AG04449 (cell line): ENCODE measurements around the gene CCDC6.

Experiments
- CTCF ChIA-PET: fragments of 350-600 bp; formaldehyde crosslinking; extraction: SDS; loops from one replicate; lab custom pipeline; 2021; ENCODE audit warnings: antibody characterized with exemption; lab: Yijun Ruan, JAX
- POLR2A ChIA-PET: fragments of 400-600, 350-600 bp; formaldehyde crosslinking; extraction: SDS; loops from one replicate; lab custom pipeline; 2020; ENCODE audit warnings: antibody characterized with exemption, inconsistent platforms; lab: Yijun Ruan, JAX
- DNase-seq: peaks from one replicate; pipeline ENCODE4 v3.0.0-alpha.2; 2010; ENCODE audit warnings: low read depth, low spot score
- H3K4me3 ChIP-seq: 2 replicates; pipeline ENCODE4 v1.5.1; 2011; ENCODE audit warnings: low read depth, mild to moderate bottlenecking, control low read depth, low read length
- CTCF ChIP-seq: IDR thresholded peaks from one replicate; pipeline ENCODE4 v1.5.1; 2011; ENCODE audit warnings: mild to moderate bottlenecking, moderate library complexity, low read length, control low read depth, inconsistent platforms; ENCODE audit not compliant: insufficient read depth; ENCODE audit errors: missing control alignments

Gene CCDC6

DNA sequence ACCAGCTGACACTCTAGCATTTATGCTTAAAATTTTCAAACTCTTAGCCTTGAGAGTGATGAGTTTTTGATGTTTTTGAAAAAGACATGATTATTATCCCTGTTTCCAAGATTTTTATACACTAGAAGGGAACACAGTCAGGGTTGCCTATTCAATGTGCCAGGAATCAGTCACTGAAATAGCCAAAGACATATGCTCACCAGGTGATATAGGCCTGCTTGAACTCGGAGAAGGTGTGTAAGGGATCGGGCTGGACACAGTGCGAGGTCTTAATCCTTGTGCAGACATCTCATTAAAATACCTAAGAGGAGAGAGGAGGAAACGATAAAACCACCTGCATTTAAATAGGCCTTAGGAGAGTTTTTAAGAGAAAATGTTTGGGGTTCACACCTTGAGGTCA lies 102.1 kb downstream of the CCDC6 start:
- TF ChIP-seq CTCF: no peak
- ChIA-PET CTCF (interaction anchor here (0.9 kb wide), 1 partner anchor 13 kb away, joined by 3 read pairs; no protein-coding TSS in a partner anchor), POLR2A (no interaction called here)
- DNase-seq: no peak
- H3K4me3 ChIP-seq: no peak overlapping the region

DNA sequence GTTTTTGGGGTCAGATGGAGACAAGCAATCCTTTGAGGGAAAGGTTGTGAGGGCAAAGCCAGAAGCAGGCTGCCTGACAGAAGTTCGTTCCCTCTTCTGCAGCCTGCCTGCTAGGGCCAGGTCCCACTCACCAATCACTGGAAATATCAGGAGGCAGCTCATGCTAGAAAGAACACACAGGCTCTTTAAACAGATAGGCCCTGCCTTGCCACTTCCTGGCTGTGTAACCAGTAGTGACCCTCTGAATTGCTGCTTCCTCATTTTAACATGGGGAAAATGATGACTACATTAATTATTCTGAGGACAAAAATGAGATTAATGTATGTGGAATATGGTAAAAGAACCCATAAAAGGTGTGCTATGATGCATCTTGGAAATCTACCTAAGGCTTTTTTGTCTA lies 102.6 kb downstream of the CCDC6 start:
- no peak for DNase-seq
- ChIA-PET CTCF (interaction anchor here (0.9 kb wide), 1 partner anchor 14 kb away, joined by 3 read pairs; no protein-coding TSS in a partner anchor), POLR2A (no interaction called here)
- TF ChIP-seq CTCF: no peak
- H3K4me3 ChIP-seq: no peak overlapping the region

DNA sequence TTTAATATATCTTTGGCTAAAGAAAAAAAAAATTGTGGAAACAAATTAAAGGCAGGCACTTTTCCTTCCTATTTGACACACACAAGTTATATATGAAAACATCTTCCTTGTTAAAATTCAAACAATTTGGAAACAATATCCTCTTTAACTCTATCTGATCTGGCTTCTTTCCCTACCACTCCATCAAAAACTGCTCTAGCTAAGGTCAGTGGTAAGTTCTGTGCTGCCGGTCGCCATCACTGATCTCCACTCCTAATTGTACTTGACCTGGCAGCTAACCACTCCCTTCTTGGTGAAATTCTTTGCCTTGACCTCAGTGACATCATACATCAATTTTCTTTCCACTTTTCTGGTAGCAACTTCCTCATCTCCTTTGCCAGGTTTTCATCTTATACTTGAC lies 105.2 kb downstream of the CCDC6 start:
- H3K4me3 ChIP-seq: no peak overlapping the region
- DNase-seq: no peak
- CTCF ChIA-PET: interaction anchor here (1.1 to 1.5 kb wide), 2 partner anchors 30 to 178 kb away, joined by 3 read pairs; no protein-coding TSS in a partner anchor
- TF ChIP-seq CTCF: no peak
- POLR2A ChIA-PET: no interaction called here

GRCh38 chr10:59799421-59799820 lies 106.9 kb downstream of the CCDC6 start:
- no peak for TF ChIP-seq CTCF
- ChIA-PET POLR2A (no interaction called here), CTCF (interaction anchor here (1.8 kb wide), 1 partner anchor 173 kb away, joined by 6 read pairs; no protein-coding TSS in a partner anchor)
- no peak overlapping the region for H3K4me3 ChIP-seq
- no peak for DNase-seq

DNA sequence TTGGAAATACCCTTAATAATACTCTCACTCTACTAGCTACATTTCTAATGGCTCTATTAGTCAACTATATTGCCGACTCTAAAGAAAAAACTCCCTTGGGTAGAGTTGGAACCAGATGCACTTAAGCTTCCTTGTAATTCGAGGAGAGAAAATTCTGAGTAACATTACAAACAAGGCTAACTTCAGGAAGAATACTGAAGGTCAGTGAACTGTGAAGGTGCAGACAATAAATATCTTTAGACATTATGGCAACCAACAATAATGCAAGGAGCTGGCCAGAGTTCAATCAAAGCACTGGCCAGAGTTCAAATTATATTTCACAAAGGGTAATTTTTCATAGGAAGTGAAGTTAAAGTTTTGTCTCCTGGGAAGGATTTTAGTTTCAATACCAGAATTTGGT lies 112.4 kb downstream of the CCDC6 start:
- no peak for TF ChIP-seq CTCF
- ChIA-PET POLR2A (no interaction called here), CTCF (interaction anchor here (1.6 kb wide), 2 partner anchors 14 to 37 kb away, joined by 4 to 5 read pairs; no protein-coding TSS in a partner anchor)
- H3K4me3 ChIP-seq: no peak overlapping the region
- no peak for DNase-seq

- ChIA-PET POLR2A (no interaction called here), CTCF (interaction anchor here (1.6 kb wide), 1 partner anchor 15 kb away, joined by 5 read pairs; no protein-coding TSS in a partner anchor)
- no peak overlapping the region for H3K4me3 ChIP-seq
- no peak for TF ChIP-seq CTCF
- no peak for DNase-seq
These were observed 113.5 kb downstream of the CCDC6 start for GRCh38 chr10:59792812-59793211.
